Panc1 (cell line): Measurements from ENCODE around the gene AATF. TPM values are rescaled to one million over a fixed set of nuclear protein-coding genes. Genes with fewer than 3 reads are reported as not detected.

Experiments
- ATAC-seq: fragments of 200-7000 bp; cut with Tn5 transposase; 2 replicates; pipeline ENCODE4 v1.9.1; 2020; ENCODE audit warnings: mild to moderate bottlenecking, moderate library complexity
- BruUV-seq: library from RNA; stranded (reverse); fragments of 400-500 nt; replicated peaks from 2 replicates; lab custom pipeline; 2021; lab: Mats Ljungman, UMichigan
- CTCF ChIA-PET: fragments of 300-600 bp; sonication (Branson Sonifier 250); formaldehyde crosslinking; loops from one replicate; lab custom pipeline; 2022; ENCODE audit warnings: antibody characterized with exemption; lab: Charles Lee
- POLR2A ChIA-PET: fragments of 300-600 bp; sonication (Branson Sonifier 250); formaldehyde crosslinking; loops from one replicate; lab custom pipeline; 2022; ENCODE audit warnings: antibody characterized with exemption; lab: Charles Lee
- DNase-seq: peaks from one replicate; pipeline ENCODE4 v3.0.0-alpha.2; 2010; ENCODE audit warnings: low read depth, low spot score
- H3K27ac ChIP-seq: 2 replicates; pipeline ENCODE4 v1.5.1; 2011; ENCODE audit warnings: mild to moderate bottlenecking, low read length, inconsistent platforms
- H3K27me3 ChIP-seq: fragments of 200-500 bp; sonication (Bioruptor generic); 2 replicates; pipeline ENCODE4 v1.6.0; 2014; ENCODE audit warnings: low read length, inconsistent platforms; ENCODE audit not compliant: control insufficient read depth, insufficient read depth
- H3K36me3 ChIP-seq: fragments of 200-500 bp; sonication (Bioruptor generic); 2 replicates; pipeline ENCODE4 v1.5.1; 2014; ENCODE audit warnings: inconsistent platforms, mild to moderate bottlenecking, low read length, moderate library complexity; ENCODE audit not compliant: control insufficient read depth, insufficient read depth
- H3K4me1 ChIP-seq: 2 replicates; pipeline ENCODE4 v1.5.1; 2011; ENCODE audit warnings: inconsistent platforms, mild to moderate bottlenecking, low read length, moderate library complexity; ENCODE audit not compliant: control insufficient read depth, insufficient read depth
- H3K4me3 ChIP-seq, 2 experiments: 2 replicates each; pipeline ENCODE4 v1.5.1; 2011 to 2012; ENCODE audit warnings: low read depth in 2 of 2, low read length in 2 of 2, mild to moderate bottlenecking in 2 of 2, inconsistent platforms in 1 of 2, moderate library complexity in 1 of 2
- H3K9me3 ChIP-seq: fragments of 200-500 bp; sonication (Bioruptor generic); 2 replicates; pipeline ENCODE4 v1.5.1; 2014; ENCODE audit warnings: low read depth, mild to moderate bottlenecking, inconsistent platforms, low read length, moderate library complexity; ENCODE audit not compliant: control insufficient read depth, insufficient read depth
- CTCF ChIP-seq: fragments of 450-650 bp; IDR thresholded peaks from 2 replicates; pipeline ENCODE4 v1.5.1; 2017; ENCODE audit warnings: mild to moderate bottlenecking
- POLR2AphosphoS5 ChIP-seq: IDR thresholded peaks from 2 replicates; pipeline ENCODE4 v1.6.1; 2012; ENCODE audit warnings: mild to moderate bottlenecking, low read depth, low read length, moderate library complexity
- REST ChIP-seq, 2 experiments: IDR thresholded peaks; 2 replicates each; pipeline ENCODE4 v1.6.1; 2011 to 2012; ENCODE audit warnings: low read depth in 2 of 2, control low read depth in 1 of 2, low read length in 1 of 2, mild to moderate bottlenecking in 1 of 2, moderate library complexity in 1 of 2; ENCODE audit not compliant: insufficient read depth in 1 of 2
- SIN3A ChIP-seq: IDR thresholded peaks from 2 replicates; pipeline ENCODE4 v1.6.1; 2012; ENCODE audit warnings: low read depth, mild to moderate bottlenecking, low read length, moderate library complexity, borderline replicate concordance; ENCODE audit not compliant: insufficient read depth
- TCF7L2 ChIP-seq: IDR thresholded peaks from 2 replicates; pipeline ENCODE4 v1.6.1; 2011; ENCODE audit warnings: mild to moderate bottlenecking, low read depth, low read length, inconsistent platforms
- in situ Hi-C: cut with HindIII; loops from 2 replicates; pipeline ENCODE4 v1.10.0; 2016; ENCODE audit warnings: low sequenced_read_pairs, low pct_unique_long_range_greater_than_20kb
- intact Hi-C: fragments of 100-400 bp; cut with micrococcal nuclease; formaldehyde crosslinking; loops from one replicate; pipeline ENCODE4 v1.10.0; 2022; ENCODE audit not compliant: unreplicated experiment
- total RNA-seq: library from RNA; stranded (reverse); gene quantifications from one replicate; pipeline ENCODE4 v1.2.1, GENCODE V29; 2021; ENCODE audit not compliant: unreplicated experiment

The AATF gene
- total RNA-seq, 1 experiment from 2014 or later = 58.1 TPM

- H3K9me3 ChIP-seq = no peaks in the 10 kb centered on the region
- no peak for TF ChIP-seq POLR2AphosphoS5
- peak; percentile 65 for TF ChIP-seq TCF7L2
- TF ChIP-seq REST (IDR thresholded peaks at IDR 0.05; ENCODE audit: insufficient read depth in 1 of 2, low read depth in 2 of 2, low read length in 1 of 2) = no peak
- no peak for TF ChIP-seq CTCF
- TF ChIP-seq SIN3A = 0 out of 2 replicates have a peak, but pooled peaks have one; percentile 16
- DNase-seq = no peak
- peak; percentile 61 for ATAC-seq
- no peaks in the 10 kb centered on the region for H3K27me3 ChIP-seq
- peak overlapping the region; percentile 64 to 84 for H3K4me3 ChIP-seq
- intact Hi-C loops = no loop called here
- ChIA-PET CTCF (interaction anchor here (0.6 kb wide), 1 partner anchor 335 kb away, joined by 3 read pairs; the partner anchor contains the start of gene MRM1), POLR2A (no interaction called here)
- H3K36me3 ChIP-seq = no peaks in the 10 kb centered on the region
- in situ Hi-C loops = no loop called here
- peaks cover 3% of the 10 kb centered on the region; the same call in 1 of the 2 replicates for H3K4me1 ChIP-seq
- peak overlapping the region; percentile 84 for H3K27ac ChIP-seq
- no TSS peak for BruUV-seq
Measured at GRCh38 chr17:36936455-36937000, 12.2 kb upstream of the AATF start.

- ATAC-seq (no peak), DNase-seq (no peak)
- BruUV-seq = TSS peak; percentile 95
- no peaks in the 10 kb centered on the region for H3K9me3 ChIP-seq
- H3K4me3 ChIP-seq = peak within 1 kb of the TSS; percentile 64 to 84
- CTCF ChIA-PET = no interaction called here
- H3K36me3 ChIP-seq = no peaks in the 10 kb centered on the region
- no peaks in the 10 kb centered on the region for H3K27me3 ChIP-seq
- TF ChIP-seq REST (IDR thresholded peaks at IDR 0.05; ENCODE audit: insufficient read depth in 1 of 2, low read depth in 2 of 2, low read length in 1 of 2) (no peak), SIN3A (no peak), POLR2AphosphoS5 (no peak), TCF7L2 (no peak)
- peaks cover 3% of the 10 kb centered on the region; the same call in 1 of the 2 replicates for H3K4me1 ChIP-seq
- POLR2A ChIA-PET = no interaction called here
- intact Hi-C loops (no loop called here), in situ Hi-C loops (no loop called here)
- peak within 1 kb of the TSS; percentile 84 for H3K27ac ChIP-seq
Measured at GRCh38 chr17:36937001-36937958, 11.5 kb upstream of the AATF start, which contains the start of gene LHX1. Gene LHX1 (plus strand): TSS chr17:36937475. CDS start chr17:36938198, 723 bp downstream.
